ENCODE data around the gene PCDHB7. TPM values are rescaled to one million over a fixed set of nuclear protein-coding genes. Genes with fewer than 3 reads are reported as not detected.
"Not testable (repeated sequence)": the region's sequence is repeated elsewhere in the genome, so short reads cannot be mapped to it uniquely, and the experiment has no call there.

The PCDHB7 gene
- total RNA-seq, 1 experiment from 2014 or later = 0.17 TPM

GRCh38 chr5:141127305-141127704 is 45.1 kb upstream of the PCDHB7 start (continued):
- no peak for TF ChIP-seq CREB1 (CRISPR knock-in tag; IDR thresholded peaks at IDR 0.05)
- TF ChIP-seq MYBL2 (CRISPR knock-in tag; IDR thresholded peaks at IDR 0.05) = no peak
- TF ChIP-seq, protein P1, sequence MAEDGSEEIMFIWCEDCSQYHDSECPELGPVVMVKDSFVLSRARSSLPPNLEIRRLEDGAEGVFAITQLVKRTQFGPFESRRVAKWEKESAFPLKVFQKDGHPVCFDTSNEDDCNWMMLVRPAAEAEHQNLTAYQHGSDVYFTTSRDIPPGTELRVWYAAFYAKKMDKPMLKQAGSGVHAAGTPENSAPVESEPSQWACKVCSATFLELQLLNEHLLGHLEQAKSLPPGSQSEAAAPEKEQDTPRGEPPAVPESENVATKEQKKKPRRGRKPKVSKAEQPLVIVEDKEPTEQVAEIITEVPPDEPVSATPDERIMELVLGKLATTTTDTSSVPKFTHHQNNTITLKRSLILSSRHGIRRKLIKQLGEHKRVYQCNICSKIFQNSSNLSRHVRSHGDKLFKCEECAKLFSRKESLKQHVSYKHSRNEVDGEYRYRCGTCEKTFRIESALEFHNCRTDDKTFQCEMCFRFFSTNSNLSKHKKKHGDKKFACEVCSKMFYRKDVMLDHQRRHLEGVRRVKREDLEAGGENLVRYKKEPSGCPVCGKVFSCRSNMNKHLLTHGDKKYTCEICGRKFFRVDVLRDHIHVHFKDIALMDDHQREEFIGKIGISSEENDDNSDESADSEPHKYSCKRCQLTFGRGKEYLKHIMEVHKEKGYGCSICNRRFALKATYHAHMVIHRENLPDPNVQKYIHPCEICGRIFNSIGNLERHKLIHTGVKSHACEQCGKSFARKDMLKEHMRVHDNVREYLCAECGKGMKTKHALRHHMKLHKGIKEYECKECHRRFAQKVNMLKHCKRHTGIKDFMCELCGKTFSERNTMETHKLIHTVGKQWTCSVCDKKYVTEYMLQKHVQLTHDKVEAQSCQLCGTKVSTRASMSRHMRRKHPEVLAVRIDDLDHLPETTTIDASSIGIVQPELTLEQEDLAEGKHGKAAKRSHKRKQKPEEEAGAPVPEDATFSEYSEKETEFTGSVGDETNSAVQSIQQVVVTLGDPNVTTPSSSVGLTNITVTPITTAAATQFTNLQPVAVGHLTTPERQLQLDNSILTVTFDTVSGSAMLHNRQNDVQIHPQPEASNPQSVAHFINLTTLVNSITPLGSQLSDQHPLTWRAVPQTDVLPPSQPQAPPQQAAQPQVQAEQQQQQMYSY (CRISPR knock-in tag; IDR thresholded peaks at IDR 0.05) = no peak

- Mint-ChIP-seq H3K4me1 (peaks cover 4% of the 10 kb centered on the region; the same call in 1 of the 2 replicates), H3K27me3 (ENCODE audit: low read depth) (no peaks in the 10 kb centered on the region), H3K27ac (peak within 1 kb of the TSS; percentile 64; the same call in 1 of the 2 replicates), H3K4me3 (peak within 1 kb of the TSS; percentile 74), H3K9me3 (peaks cover 40% of the 10 kb centered on the region), H3K36me3 (peaks cover 24% of the 10 kb centered on the region)
- ATAC-seq (peak; percentile 89), DNase-seq (ENCODE audit: low spot score) (peak; percentile 72)
- POLR2A ChIA-PET = no interaction called here
- TF ChIP-seq GRHL2 (CRISPR knock-in tag; IDR thresholded peaks at IDR 0.05; ENCODE audit: insufficient replicate concordance, severe bottlenecking) = no peak
- TF ChIP-seq SP1 (CRISPR knock-in tag; conservative IDR thresholded peaks at IDR 0.05) = no peak
- TF ChIP-seq, protein P2, sequence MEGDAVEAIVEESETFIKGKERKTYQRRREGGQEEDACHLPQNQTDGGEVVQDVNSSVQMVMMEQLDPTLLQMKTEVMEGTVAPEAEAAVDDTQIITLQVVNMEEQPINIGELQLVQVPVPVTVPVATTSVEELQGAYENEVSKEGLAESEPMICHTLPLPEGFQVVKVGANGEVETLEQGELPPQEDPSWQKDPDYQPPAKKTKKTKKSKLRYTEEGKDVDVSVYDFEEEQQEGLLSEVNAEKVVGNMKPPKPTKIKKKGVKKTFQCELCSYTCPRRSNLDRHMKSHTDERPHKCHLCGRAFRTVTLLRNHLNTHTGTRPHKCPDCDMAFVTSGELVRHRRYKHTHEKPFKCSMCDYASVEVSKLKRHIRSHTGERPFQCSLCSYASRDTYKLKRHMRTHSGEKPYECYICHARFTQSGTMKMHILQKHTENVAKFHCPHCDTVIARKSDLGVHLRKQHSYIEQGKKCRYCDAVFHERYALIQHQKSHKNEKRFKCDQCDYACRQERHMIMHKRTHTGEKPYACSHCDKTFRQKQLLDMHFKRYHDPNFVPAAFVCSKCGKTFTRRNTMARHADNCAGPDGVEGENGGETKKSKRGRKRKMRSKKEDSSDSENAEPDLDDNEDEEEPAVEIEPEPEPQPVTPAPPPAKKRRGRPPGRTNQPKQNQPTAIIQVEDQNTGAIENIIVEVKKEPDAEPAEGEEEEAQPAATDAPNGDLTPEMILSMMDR (IDR thresholded peaks at IDR 0.05) = peak; percentile 72
- CTCF ChIA-PET = interaction anchor here (0.6 to 4.0 kb wide), 55 partner anchors 9 to 429 kb away, joined by 3 to 45 read pairs (median 5); partner anchors contain the start of genes PCDHA10, PCDHA4, PCDHB1 and PCDHB10
Measured at GRCh38 chr5:141135030-141135717, 37.3 kb upstream of the PCDHB7 start, which contains the start of gene PCDHB5. PCDHB5 (plus strand) TSS chr5:141135206; CDS start chr5:141135435, 229 bp downstream.

GRCh38 chr5:141135718-141136266 is 36.7 kb upstream of the PCDHB7 start:
- peak; percentile 26 for ATAC-seq
- TF ChIP-seq, protein P3, sequence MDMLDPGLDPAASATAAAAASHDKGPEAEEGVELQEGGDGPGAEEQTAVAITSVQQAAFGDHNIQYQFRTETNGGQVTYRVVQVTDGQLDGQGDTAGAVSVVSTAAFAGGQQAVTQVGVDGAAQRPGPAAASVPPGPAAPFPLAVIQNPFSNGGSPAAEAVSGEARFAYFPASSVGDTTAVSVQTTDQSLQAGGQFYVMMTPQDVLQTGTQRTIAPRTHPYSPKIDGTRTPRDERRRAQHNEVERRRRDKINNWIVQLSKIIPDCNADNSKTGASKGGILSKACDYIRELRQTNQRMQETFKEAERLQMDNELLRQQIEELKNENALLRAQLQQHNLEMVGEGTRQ (CRISPR knock-in tag; IDR thresholded peaks at IDR 0.05) = no peak
- TF ChIP-seq, protein P4, sequence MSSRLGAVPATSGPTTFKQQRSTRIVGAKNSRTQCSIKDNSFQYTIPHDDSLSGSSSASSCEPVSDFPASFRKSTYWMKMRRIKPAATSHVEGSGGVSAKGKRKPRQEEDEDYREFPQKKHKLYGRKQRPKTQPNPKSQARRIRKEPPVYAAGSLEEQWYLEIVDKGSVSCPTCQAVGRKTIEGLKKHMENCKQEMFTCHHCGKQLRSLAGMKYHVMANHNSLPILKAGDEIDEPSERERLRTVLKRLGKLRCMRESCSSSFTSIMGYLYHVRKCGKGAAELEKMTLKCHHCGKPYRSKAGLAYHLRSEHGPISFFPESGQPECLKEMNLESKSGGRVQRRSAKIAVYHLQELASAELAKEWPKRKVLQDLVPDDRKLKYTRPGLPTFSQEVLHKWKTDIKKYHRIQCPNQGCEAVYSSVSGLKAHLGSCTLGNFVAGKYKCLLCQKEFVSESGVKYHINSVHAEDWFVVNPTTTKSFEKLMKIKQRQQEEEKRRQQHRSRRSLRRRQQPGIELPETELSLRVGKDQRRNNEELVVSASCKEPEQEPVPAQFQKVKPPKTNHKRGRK (CRISPR knock-in tag; IDR thresholded peaks at IDR 0.05; ENCODE audit: borderline replicate concordance) = no peak
- no peak for TF ChIP-seq FOXK1 (CRISPR knock-in tag; IDR thresholded peaks at IDR 0.05)
- TF ChIP-seq, protein P1 (CRISPR knock-in tag; IDR thresholded peaks at IDR 0.05) = no peak
- ChIA-PET CTCF (interaction anchor here (0.6 to 4.0 kb wide), 54 partner anchors 8 to 428 kb away, joined by 3 to 45 read pairs (median 5); partner anchors contain the start of genes PCDHA4, PCDHB1, PCDHB10 and PCDHB11), POLR2A (no interaction called here)
- H3K27ac Mint-ChIP-seq = no peak overlapping the region
- H3K4me1 Mint-ChIP-seq = peaks cover 4% of the 10 kb centered on the region; the same call in 1 of the 2 replicates
- peak overlapping the region; percentile 74 for H3K4me3 Mint-ChIP-seq
- H3K9me3 Mint-ChIP-seq = peaks cover 40% of the 10 kb centered on the region
- no peak for DNase-seq (ENCODE audit: low spot score)
- H3K36me3 Mint-ChIP-seq = peaks cover 24% of the 10 kb centered on the region
- H3K27me3 Mint-ChIP-seq (ENCODE audit: low read depth) = no peaks in the 10 kb centered on the region

DNA sequence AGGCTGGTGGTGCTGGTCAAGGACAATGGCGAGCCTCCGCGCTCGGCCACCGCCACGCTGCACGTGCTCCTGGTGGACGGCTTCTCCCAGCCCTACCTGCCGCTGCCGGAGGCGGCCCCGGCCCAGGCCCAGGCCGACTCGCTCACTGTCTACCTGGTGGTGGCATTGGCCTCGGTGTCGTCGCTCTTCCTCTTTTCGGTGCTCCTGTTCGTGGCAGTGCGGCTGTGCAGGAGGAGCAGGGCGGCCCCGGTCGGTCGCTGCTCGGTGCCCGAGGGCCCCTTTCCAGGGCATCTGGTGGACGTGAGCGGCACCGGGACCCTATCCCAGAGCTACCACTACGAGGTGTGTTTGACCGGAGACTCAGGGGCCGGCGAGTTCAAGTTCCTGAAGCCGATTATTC is 35.1 kb upstream of the PCDHB7 start:
- H3K4me1 Mint-ChIP-seq; CTCF ChIA-PET; DNase-seq (ENCODE audit: low spot score); H3K27me3 Mint-ChIP-seq (ENCODE audit: low read depth); ATAC-seq; H3K4me3 Mint-ChIP-seq; H3K27ac Mint-ChIP-seq; POLR2A ChIA-PET: not testable (repeated sequence)
- H3K9me3 Mint-ChIP-seq = peaks cover 36% of the 10 kb centered on the region
- H3K36me3 Mint-ChIP-seq = peaks cover 24% of the 10 kb centered on the region
